Pancreas (tissue), 10 donors: ENCODE results near the gene CPED1. TPM values are rescaled to one million over a fixed set of nuclear protein-coding genes. Genes with fewer than 3 reads are reported as not detected.
A peak's percentile ranks its signal among the peaks of the same experiment; 100 is the strongest.
"Not testable (repeated sequence)": the region's sequence is repeated elsewhere in the genome, so short reads cannot be mapped to it uniquely, and the experiment has no call there.

ENCODE experiments used
- ATAC-seq, 4 donors: fragments of 200-7000 bp; cut with Tn5 transposase; one replicate each; pipeline versions ENCODE4 v1.8.0 to v1.9.1; 2020; ENCODE audit warnings: mild to moderate bottlenecking in 4 of 4, moderate library complexity in 4 of 4
- DNase-seq, 6 donors: peaks; one replicate each; pipeline ENCODE4 v3.0.0-alpha.2; 2020
- FAIRE-seq: peaks from 2 replicates; lab custom pipeline; 2012; peaks lifted over from hg19 to GRCh38; lab: Jason Lieb, UNC
- H3K27ac ChIP-seq, 4 donors: fragments of 200-600 bp; sonication (generic); 1 replicate in 3 of 4; 2 replicates in 1 of 4; pipeline versions ENCODE4 v1.5.0 to v1.8.0; 2020
- H3K27me3 ChIP-seq, 4 donors: fragments of 200-600 bp; one replicate each; pipeline ENCODE4 v1.8.0; 2021
- H3K36me3 ChIP-seq, 3 donors: fragments of 200-600 bp; sonication (generic) in 1 of 3; one replicate each; pipeline versions ENCODE4 v1.5.0 to v1.8.0; 2020 to 2021
- H3K4me1 ChIP-seq, 3 donors: fragments of 200-600 bp; one replicate each; pipeline ENCODE4 v1.8.0; 2021
- H3K4me3 ChIP-seq, 4 donors: fragments of 200-600 bp; sonication (generic) in 2 of 4; one replicate each; pipeline versions ENCODE4 v1.5.0 to v1.8.0; 2020 to 2021
- H3K9me3 ChIP-seq, 4 donors: fragments of 200-600 bp; one replicate each; pipeline ENCODE4 v1.8.0; 2021
- CTCF ChIP-seq, 4 donors: fragments of 200-600 bp; sonication (generic) in 3 of 4; IDR thresholded peaks; one replicate each; pipeline versions ENCODE4 v1.5.0 to v1.8.0; 2021; ENCODE audit warnings: antibody characterized with exemption in 4 of 4
- WGBS, 2 donors: extraction: QIAGEN DNeasy Blood & Tissue Kit; methylation state at CpG; one replicate each; pipeline ENCODE4 v1.1.7; 2013; 5-methylcytosine and 5-hydroxymethylcytosine counted together
- intact Hi-C, 3 donors: fragments of 100-400 bp; cut with DNase I; formaldehyde crosslinking; loops; one replicate each; pipeline versions ENCODE4 v1.11.1 to v1.14.2; 2022
- polyA plus RNA-seq, 2 donors: library from polyadenylated mRNA; stranded (reverse); fragments of 200-250 nt; gene quantifications; one replicate each; pipeline ENCODE4 v1.2.3, GENCODE V29; 2013
- total RNA-seq, 6 donors: library from RNA; stranded (reverse); fragmentation: NEBNext Ultra II Directional in 4 of 6; extraction: Animal tissue kit (Norgen Biotek cat#: 25700) in 4 of 6; gene quantifications; one replicate each; pipeline versions ENCODE4 v1.2.1 to v1.2.4, GENCODE V29; 2021 to 2023
- donor health status: healthy with polysubstance abuse.
- donor health status: DM: no; HTN: no; CAD: no; lungs with moderate emphysema.
- donor health status: DM: no; HTN: no; CAD: no.
- donor health status: control.
- donor health status: control.
- donor health status: Bipolar disorder and iron deficiency.
- donor health status: DM: yes; HTN: yes; CAD: no.
- donor health status: DM: no; HTN: no; CAD: no.
- donor health status: DM: no; HTN: no; CAD: no.
- donor health status: DM: yes; HTN: yes; CAD: no.

CPED1 gene
- total and polyA plus RNA-seq, 8 donors = 0.57 to 6.1 (median 1.3) TPM

GRCh38 chr7:121003986-121004685, 15.6 kb downstream of the CPED1 start:
- 40 to 49% methylated on average over 5 of the region's 5 CpGs for WGBS, 2 donors

GRCh38 chr7:121005058-121005457, 16.5 kb downstream of the CPED1 start:
- ATAC-seq, H3K27me3 ChIP-seq, FAIRE-seq, intact Hi-C loops, H3K4me3 ChIP-seq, H3K27ac ChIP-seq, H3K9me3 ChIP-seq, DNase-seq, H3K36me3 ChIP-seq, H3K4me1 ChIP-seq: not testable (repeated sequence)
- 89 to 94% methylated on average over 4 of the region's 4 CpGs for WGBS, 2 donors

More at GRCh38 chr7:121003986-121004685, 15.6 kb downstream of the CPED1 start:
- no peaks in the 10 kb centered on the region for H3K36me3 ChIP-seq
- no peak for TF ChIP-seq CTCF (IDR thresholded peaks at IDR 0.05)
- H3K27me3 ChIP-seq = no peaks in the 10 kb centered on the region
- no peak overlapping the region for H3K27ac ChIP-seq
- DNase-seq (no peak), FAIRE-seq (no peak), ATAC-seq (peak in 1 of 4 donors; percentile 24)
- H3K4me3 ChIP-seq = no peak overlapping the region
- no peaks in the 10 kb centered on the region for H3K4me1 ChIP-seq
- H3K9me3 ChIP-seq = no peaks in the 10 kb centered on the region
- intact Hi-C loops = no loop called here

GRCh38 chr7:121005996-121006584, 17.6 kb downstream of the CPED1 start:
- Histone ChIP-seq H3K9me3 (no peaks in the 10 kb centered on the region), H3K27ac (peak overlapping the region in 1 of 4 donors; percentile 12), H3K27me3 (no peaks in the 10 kb centered on the region), H3K4me3 (no peak overlapping the region), H3K36me3 (no peaks in the 10 kb centered on the region), H3K4me1 (no peaks in the 10 kb centered on the region)
- 53 to 64% methylated on average over 4 of the region's 4 CpGs for WGBS, 2 donors
- FAIRE-seq (no peak), ATAC-seq (no peak), DNase-seq (no peak)
- TF ChIP-seq CTCF (IDR thresholded peaks at IDR 0.05) = no peak
- intact Hi-C loops = no loop called here

- TF ChIP-seq CTCF (IDR thresholded peaks at IDR 0.05) = no peak
- intact Hi-C loops = no loop called here
- H3K4me1 ChIP-seq = no peaks in the 10 kb centered on the region
- no peak for DNase-seq
- H3K27ac ChIP-seq = no peak overlapping the region
- no peak overlapping the region for H3K4me3 ChIP-seq
- no peak for FAIRE-seq
- ATAC-seq = peak in 1 of 4 donors; percentile 17
- 62 to 67% methylated on average over 6 of the region's 6 CpGs for WGBS, 2 donors
- H3K27me3 ChIP-seq = no peaks in the 10 kb centered on the region
- H3K9me3 ChIP-seq = no peaks in the 10 kb centered on the region
- H3K36me3 ChIP-seq = no peaks in the 10 kb centered on the region
Measured at GRCh38 chr7:121006711-121007315, 18.3 kb downstream of the CPED1 start.

GRCh38 chr7:121008816-121009215, 20.3 kb downstream of the CPED1 start:
- 48 to 60% methylated on average over 2 of the region's 2 CpGs for WGBS, 2 donors
- FAIRE-seq = no peak
- no peak for DNase-seq
- Histone ChIP-seq H3K4me3 (no peak overlapping the region), H3K9me3 (no peaks in the 10 kb centered on the region), H3K36me3 (no peaks in the 10 kb centered on the region), H3K27ac (no peak overlapping the region), H3K27me3 (no peaks in the 10 kb centered on the region), H3K4me1 (no peaks in the 10 kb centered on the region)
- TF ChIP-seq CTCF (IDR thresholded peaks at IDR 0.05) = no peak
- intact Hi-C loops = no loop called here
- no peak for ATAC-seq
